EL (cell line): ENCODE data around the gene RRP1B.

Experiments used
- DNase-seq: peaks from one replicate; pipeline ENCODE4 v3.0.0-alpha.2; 2016

The RRP1B gene

GRCh38 chr21:43640400-43640799 lies 19.0 kb upstream of the RRP1B start:
- no peak for DNase-seq

DNA sequence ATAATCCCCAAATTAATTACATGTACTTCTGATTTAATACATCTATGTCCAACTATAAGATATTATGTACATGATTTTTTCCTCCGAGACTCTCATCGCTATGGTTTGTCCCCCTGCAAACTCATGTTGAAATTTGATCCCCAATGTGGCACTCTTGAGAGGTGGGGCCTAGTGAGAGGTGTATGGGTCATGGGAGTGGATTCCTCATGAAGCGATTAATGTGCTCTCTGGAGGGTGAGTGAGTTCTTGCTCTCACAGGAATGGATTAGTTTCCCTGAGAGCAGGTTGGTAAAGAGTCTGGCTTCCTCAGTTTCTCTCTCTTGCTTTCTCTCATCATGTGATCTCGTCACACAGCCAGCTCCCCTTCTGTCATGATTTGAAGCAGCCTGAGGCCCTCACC lies 16.2 kb upstream of the RRP1B start:
- DNase-seq = no peak

- DNase-seq = no peak
Observed at GRCh38 chr21:43644071-43644470, 15.3 kb upstream of the RRP1B start.

GRCh38 chr21:43644609-43645008 lies 14.8 kb upstream of the RRP1B start:
- DNase-seq = no peak

GRCh38 chr21:43645136-43645891 lies 14.0 kb upstream of the RRP1B start:
- DNase-seq = peak; percentile 78

GRCh38 chr21:43645976-43646375 lies 13.4 kb upstream of the RRP1B start:
- no peak for DNase-seq

GRCh38 chr21:43646550-43647260 lies 12.7 kb upstream of the RRP1B start:
- DNase-seq = peak; percentile 93

DNA sequence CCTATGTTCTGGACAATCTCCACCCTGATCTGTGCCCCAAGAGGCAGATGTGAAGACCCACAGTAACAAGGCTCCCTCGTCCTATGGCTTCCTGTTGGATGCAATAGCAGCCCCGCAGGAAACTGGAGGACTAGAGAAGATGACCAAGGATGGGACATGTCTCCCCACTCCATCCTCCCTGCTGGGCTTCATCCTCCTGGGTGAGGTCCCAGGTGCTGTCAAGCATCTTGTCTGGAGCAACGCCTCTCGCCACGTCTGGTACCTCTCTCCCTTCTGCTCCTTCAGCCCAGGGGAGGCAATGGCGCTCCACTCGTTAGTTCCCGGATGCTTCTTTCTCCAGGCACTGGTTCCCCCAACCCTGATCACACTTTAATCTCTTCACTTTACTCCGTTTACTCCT lies 11.2 kb upstream of the RRP1B start:
- DNase-seq = no peak

- peak; percentile 26 for DNase-seq
Observed at GRCh38 chr21:43651926-43652325, 7.4 kb upstream of the RRP1B start.

DNA sequence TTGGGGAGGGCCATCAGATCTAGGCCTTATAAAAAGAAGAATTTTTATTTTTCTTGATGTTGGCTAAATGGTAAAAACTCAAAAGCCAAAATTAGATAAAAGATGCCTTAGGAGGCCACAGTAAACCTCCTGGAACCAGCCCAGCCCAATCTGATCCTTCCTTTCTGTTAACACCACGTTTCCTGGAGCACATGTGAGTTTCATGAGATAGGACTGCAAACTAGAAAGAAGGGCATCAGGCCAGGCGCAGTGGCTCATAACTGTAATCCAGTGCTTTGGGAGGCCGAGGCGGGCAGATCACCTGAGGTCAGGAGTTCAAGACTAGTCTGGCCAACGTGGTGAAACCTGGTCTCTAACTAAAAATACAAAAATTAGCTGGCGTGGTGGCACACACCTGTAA lies 6.7 kb upstream of the RRP1B start:
- no peak for DNase-seq

DNA sequence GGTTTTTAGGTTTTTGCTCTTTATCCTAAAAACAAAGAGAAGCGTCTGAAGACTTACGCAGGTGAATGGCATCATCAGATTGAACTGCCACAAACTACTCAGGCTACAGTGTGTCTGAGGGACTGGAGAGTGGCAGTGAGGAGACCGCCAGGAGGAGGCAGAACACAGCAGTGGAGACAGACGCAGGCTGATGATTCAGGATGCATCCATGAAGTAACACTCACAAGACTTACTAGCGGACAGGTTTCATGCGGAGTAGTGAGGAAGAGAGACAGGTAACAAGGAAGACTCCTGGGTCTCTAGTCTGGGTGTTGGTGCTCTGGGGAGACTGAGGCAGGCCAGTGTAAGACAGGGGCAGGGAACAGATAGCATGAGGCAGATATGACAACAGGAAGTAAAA lies 5.7 kb upstream of the RRP1B start:
- no peak for DNase-seq

DNA sequence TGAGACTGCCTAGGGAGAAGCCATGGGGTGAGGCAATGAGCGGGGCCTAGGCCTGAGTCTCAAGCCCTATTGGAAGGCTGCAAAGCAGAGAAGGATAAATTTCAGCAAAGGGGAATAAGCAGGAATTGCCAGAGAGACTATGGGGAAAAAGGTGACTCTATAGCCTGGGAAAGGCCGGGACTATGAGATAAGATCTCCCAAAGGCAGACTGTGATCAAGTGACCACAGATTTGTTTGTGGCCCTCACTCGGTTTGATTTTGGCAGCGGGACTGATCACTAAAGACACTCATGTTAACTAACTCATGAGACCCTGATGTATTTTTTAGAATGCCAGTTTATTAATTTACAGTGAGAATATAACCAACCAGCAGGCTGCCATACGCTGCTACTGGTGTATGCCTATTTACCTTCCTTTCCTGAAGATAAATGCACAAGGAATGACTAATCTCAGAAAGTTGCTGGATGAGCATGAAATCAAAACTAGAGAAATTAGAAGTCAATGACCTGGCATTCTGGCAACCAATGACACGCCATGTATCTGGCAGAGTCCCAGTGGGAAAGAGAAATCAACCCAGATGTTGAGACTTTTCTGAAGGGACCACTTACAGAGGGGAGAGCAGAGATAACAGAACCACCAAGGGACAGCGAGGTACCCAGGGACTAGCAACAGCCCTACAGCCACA lies 4.4 kb upstream of the RRP1B start:
- DNase-seq = peak; percentile 86

GRCh38 chr21:43657355-43658087 lies 1.8 kb upstream of the RRP1B start:
- no peak for DNase-seq

DNA sequence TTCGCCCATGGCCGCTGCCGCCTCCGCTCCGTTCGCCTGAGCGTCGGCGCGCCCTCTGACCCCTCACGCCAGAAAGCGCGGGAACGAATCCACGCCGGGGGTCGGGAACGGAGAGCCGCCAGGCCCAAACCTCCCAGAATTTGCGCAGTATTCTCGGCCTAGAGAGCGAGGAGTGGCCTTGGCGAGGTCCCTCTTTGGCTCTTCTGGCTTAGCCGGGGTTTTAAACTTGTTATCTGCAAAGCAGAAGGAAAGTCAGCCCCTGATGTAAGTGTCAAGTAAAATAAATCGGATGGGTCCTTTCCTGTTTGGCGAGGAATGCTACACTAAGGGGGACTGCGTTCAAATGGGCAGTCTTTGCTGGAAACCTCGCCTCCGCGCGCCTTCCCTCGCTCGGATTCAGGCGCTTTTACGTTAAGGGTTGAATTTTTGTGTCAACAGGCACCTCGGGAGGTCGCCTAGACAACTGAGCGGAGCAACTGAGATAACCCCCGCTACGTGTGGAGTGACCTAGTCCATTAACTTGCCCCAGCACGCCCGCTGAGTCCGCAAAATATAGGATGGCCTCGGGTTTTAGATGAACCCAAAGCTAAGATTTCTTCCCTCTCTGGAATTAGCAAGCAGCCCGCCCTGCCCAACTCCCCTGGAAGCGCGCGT lies 1.1 kb upstream of the RRP1B start:
- no peak for DNase-seq

GRCh38 chr21:43658769-43659135 lies 608 bp upstream of the RRP1B start:
- no peak for DNase-seq

DNA sequence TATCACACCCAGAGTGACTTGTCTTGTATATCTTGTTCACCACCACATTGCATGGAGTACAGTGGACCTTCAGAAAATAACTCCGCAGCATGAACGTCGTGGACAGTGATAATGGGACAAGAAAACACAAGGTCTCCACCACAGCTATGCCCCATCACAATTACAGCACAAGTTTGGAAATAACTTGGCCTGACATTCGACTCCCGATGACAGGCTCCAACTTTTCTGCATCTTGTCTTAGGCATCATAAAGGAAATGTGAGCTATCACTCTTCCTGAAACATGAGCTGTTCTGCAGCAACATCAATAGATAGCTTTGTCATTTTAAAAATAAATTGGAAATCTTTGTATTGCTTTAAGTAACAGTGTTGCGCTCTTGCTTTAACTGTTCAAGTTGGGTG lies 2.9 kb downstream of the RRP1B start:
- no peak for DNase-seq

DNA sequence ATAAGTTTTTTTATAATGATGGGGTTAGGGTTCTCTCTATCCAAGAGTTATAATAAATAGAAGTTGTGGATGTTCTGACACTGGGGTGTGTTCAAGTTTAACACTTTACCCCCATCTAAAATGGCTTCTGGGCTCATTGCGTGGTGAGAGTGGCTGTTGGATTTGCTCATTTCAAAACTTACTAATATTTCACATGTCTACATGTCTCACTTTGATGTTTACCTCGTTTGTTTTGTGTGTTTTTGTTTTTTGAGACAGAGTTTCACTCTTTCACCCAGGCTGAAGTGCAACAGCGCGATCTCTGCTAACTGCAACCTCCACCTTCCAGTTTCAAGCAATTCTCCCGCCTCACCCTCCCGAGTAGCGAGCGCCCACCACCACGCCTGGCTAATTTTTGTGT lies 3.7 kb downstream of the RRP1B start:
- DNase-seq = no peak

- DNase-seq = no peak
Observed at GRCh38 chr21:43664358-43664757, 5.0 kb downstream of the RRP1B start.

GRCh38 chr21:43665879-43666278 lies 6.5 kb downstream of the RRP1B start:
- DNase-seq = no peak

GRCh38 chr21:43667191-43667904 lies 8.0 kb downstream of the RRP1B start:
- DNase-seq = peak; percentile 57

DNA sequence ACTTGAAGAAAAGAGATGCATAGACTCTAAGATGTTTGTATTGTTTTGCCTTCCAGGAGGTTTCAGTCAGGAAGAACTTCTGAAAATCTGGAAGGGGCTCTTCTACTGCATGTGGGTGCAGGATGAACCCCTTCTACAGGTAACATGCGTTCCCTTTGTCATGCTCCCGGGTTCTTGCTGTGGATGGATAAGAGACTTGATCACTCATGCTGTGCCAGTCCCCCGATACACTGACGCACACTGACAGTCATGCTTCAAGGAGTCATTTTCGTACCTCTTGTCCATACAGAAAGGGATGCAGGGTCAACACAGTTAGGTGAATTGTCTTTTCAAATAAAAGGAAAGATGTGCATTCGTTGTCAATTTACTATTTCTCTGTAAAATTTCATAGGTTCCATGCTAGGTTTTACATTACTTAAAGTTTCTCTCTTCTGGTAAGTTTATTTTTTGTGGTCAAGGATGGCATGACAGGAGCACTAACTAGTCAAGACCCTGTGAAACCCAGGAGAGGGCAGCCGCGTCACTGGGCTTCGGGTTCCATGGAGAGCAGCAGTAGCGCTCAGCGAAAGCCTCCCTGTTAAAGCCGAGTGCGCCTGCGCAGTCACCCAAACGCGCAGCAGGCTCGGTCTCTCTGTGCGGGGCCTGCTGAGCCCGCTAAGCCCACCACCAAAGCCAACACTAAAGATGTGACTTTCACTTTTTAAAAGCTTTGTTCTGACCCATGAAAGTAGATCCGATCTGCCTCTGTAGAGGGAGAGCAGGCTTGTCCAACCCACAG lies 10.7 kb downstream of the RRP1B start:
- no peak for DNase-seq
